GM19324 (cell line): ENCODE results near the gene GIPC2.

Source experiments
- ATAC-seq: cut with Tn5 transposase; IDR thresholded peaks from one replicate; pipeline ENCODE4 v1.9.1; 2021; ENCODE audit warnings: mild to moderate bottlenecking, moderate library complexity; ENCODE audit not compliant: unreplicated experiment, low FRiP score

The GIPC2 gene

DNA sequence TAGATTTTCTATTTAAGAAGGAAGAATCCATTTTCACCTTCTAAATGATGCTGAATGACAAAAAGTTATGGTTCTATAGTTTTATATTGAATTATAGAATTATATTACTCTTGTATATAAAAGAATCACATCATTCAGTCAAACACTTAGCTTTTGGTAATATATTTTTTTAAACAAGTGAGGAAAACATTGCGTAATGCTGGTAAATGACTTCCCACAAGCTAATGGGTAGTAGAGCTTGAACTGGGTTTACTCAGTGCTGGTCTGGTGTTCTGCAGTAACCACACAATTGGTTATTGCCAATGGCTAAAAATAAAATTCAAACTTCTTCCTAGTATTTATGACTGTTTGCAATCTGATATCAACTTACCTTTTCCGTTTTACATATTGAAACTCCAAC is 10.6 kb upstream of the GIPC2 start:
- no peak for ATAC-seq

DNA sequence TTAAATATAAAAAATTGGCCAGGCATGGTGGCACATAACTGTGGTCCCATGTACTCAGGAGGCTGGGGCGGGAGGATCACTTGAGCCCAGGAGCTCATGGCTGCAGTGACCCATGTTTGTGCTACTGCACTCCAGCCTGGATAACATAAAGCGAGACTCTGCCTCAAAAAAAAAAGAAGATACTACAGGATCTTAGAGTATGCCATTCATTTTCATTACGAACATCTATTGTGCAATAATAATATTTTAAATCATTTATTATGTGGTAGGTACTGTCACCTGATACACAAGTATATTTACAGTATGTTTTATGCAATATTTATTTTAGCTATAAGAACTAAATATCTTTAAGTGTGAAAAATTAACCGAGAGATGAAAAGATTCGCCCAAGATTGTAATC is 9.3 kb upstream of the GIPC2 start:
- ATAC-seq = no peak

GRCh38 chr1:78038071-78038470 is 7.7 kb upstream of the GIPC2 start:
- no peak for ATAC-seq

DNA sequence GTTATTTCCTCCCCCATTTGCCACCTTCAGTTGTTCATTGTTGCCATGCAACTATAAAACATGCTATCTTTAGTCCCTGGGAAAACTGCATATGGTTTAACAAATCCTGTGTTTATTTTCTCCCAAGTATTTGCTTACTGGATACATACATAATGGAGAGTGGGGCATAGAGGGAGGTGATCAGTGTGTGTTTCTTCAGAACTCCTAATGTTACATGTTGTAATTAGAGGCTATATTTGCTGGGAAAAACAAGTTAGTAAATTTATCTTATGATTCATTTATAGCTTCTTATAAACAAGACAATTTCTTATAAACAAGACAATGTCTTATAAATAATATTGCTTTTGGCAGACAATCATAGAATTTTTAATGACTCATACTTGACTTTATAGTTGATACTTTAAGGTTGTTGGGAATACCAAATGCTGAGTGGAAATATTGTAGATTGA is 7.3 kb upstream of the GIPC2 start:
- ATAC-seq = no peak

DNA sequence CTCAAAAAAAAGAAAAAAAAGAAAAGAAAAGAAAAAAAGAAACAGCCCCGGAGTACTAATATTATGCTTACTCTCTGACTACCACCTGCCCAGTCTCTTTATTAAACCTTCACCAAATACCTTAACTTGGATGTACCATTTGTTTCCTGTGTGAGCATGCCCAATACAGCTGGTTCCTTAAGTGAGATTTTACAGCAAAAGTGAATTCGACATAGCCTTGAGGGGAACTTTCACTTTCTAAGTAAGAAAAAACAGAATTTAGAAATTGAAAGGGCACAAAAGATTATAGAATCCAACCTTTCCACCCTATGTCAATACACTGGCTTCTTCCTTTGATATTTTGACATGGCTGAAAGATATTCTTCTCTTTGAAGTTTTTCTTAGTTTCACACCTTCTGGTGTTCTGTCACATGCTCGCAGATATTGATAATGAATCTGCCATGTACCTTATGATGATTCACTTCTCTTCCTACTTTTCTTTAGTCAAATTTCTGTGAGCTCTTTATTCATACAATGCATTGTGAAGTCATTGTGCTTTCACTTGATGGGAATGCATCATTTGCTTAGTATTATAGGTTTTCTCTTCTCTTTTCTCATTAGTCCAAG is 5.2 kb upstream of the GIPC2 start:
- ATAC-seq = no peak

DNA sequence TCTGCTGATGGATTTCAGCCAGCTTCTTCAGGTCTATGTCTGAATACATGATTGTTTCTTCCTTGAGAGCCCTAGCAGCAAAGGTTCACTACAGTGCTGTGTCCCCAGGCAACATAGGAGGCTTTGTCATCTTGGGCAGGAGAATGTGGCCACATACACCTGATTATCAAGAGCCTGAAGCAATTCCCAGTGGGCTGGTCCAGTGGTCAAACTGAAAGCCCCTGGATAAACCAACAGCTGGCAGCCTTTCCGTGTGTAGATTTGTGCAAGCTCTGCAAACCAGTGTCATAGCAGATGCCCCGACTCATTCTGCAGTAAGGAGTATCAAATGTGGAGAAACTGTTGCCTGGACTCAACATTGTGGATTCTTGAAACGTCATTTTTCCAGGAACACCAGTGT is 2.3 kb upstream of the GIPC2 start:
- no peak for ATAC-seq

DNA sequence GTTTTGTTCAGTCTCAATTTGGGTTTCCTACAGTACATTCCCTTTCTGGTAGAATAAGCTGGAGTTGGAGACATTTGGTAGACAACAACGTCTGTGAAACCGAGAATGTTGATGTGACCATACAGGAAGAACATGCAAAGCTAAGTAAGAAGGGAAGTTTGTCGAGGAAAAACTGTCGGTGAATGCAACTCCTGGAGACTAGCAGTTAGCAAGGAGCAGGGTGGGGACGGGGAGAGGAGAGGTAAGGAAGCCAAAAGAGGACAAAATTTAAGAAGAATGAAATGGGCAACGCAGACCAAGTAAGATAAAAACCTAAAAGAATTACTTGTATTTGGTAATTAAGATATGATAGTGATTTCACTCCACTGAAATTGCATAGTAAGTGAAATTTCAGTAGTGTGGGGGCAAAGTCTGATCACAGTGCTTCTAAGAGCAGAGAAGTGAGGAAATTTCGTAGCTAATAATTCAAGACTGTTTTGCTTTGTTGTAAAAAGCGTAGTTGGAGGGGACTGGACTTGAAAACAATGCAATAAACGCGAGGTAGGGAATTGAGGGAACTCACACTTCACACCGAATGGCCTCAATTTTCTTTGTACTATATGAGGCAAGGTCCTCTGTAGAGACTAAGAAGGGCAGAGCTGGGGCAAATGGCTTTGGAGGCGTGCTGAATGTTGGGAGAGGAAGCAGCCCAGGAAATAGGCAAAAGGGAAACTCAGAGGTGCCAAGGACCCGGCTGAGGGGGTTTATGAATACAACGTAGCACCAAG is 787 bp upstream of the GIPC2 start:
- ATAC-seq = no peak

DNA sequence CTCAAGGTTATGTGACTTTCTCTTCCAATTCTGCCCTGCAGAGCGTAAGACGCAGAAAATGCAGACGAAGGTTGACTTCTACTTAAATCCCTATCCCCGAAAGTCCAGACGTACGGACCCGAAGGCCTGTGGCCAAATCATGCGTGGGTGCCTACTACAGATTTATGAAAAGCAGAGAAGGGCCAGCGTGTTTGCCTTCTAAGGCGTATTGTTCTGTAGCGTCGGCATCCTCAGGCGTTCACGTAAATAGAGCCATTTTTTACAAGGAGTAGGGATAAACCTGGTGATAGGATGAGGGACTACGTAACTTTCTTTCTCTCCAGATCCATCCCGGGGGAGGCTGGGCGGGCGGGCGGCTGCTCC is 222 bp upstream of the GIPC2 start:
- ATAC-seq = no peak

DNA sequence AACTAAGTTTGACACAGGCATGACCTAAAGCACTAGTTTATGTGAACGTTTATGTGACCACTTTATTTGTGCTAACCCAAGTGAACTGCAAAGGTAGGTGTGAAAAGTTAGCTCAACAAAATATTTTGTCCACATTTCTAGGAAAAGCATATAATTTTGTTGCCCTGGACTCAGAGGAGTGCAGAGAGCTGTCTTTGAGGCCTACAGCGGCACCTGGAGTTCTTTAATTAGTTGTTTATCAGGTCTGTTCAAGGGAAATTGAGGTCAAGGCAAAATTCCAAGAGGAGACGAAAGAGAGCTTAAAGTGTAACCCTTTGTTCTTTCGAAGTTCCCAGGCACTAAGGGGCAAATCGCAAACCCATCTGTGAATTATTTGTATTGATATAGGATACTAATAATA is 1.3 kb downstream of the GIPC2 start:
- no peak for ATAC-seq

GRCh38 chr1:78047631-78048030 is 1.9 kb downstream of the GIPC2 start:
- no peak for ATAC-seq

DNA sequence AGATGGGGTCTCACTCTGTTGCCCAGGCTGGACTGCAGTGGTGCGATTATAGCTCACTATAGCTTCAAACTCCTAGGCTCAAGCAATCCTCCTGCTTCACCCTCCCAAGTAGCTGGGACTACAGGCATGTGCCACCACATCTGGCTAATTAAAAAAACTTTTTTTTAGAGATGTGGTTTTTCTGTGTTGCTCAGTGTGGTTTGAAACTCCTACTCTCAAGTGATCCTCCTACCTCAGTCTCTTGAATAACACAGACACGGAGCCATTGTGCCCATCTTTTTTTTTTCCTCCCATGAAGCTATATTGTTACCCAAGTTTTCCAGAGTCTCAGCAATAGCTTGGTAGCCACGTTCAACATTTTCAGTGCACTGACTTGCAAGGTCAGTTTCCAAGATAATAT is 2.7 kb downstream of the GIPC2 start:
- ATAC-seq = no peak

GRCh38 chr1:78049396-78049795 is 3.6 kb downstream of the GIPC2 start:
- ATAC-seq = no peak

- no peak for ATAC-seq
These were observed 5.2 kb downstream of the GIPC2 start for GRCh38 chr1:78051005-78051404.

- ATAC-seq = no peak
These were observed 7.1 kb downstream of the GIPC2 start for GRCh38 chr1:78052685-78053405.

GRCh38 chr1:78053498-78053897 is 7.7 kb downstream of the GIPC2 start:
- ATAC-seq = no peak

DNA sequence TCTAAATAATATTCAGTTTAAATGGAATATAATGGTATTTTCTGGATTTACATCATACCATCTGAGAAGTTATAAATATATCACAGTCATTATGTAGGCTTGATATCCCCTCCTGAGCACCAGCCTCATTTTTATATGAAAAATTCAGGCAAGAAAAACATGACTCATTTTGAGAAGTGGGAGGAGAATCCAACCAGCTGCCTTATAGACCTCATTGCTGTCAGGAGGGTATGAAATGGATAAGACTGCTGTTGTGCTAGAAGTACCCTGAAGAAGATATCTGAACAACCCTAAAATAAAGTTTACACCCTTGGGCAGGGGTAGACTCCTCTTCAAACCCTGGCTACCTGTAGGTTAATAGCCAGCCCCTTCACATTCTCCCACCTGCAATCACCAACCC is 8.8 kb downstream of the GIPC2 start:
- ATAC-seq = no peak

- ATAC-seq = no peak
These were observed 9.2 kb downstream of the GIPC2 start for GRCh38 chr1:78054972-78055371.

- ATAC-seq = no peak
These were observed 9.9 kb downstream of the GIPC2 start for GRCh38 chr1:78055565-78056132.

DNA sequence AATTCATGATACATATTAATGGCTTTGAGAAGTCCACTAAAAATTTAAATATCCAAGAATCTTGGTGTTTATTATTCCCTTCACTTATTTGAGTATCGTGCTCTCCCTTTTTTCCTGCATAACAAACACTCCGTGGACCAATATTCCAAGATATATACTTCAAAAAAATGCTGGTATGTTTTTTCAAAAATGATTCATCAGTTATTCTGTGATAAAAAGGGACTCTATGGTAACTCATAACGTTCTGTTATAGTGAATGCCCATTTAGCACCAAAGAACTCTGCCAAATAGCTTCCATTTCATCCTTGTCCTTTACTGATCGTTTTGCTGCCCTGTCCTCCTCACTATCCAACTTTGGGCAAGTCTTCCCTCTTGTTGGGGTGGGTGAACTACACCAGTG is 12.9 kb downstream of the GIPC2 start:
- no peak for ATAC-seq

DNA sequence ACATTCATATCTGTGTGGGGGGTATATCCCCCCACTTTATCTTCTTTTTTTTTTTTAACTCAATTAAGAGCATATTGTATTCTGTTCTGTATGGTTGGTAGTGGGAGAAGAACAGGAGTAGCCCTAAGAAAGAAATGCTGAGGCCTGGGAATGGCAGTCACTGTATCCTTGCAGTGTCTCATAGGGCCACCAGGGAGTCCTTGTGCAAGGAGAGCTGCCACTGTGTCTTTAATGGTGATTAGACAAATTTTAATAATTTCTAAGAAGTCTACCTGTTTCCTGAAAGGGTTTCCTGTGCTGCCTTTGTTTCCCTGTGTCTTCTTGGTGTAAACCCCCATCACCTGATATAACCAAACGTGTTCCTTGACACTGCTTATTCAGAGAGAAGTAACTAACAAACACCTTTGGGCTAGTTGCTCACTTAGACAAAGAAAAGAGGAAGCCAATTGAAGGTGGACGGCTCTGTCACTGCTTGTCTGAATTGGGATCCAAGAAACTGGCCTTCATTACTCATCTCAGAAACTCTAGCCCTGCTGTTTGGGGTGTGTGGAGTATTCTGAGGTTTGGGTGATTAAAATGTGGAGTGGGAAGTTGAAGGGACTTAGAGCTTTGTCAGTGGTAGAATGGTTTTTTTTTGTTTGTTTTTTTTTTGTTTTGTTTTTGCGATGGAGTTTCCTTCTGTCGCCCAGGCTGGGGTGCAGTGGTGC is 15.2 kb downstream of the GIPC2 start:
- no peak for ATAC-seq
